A549 (cell line): ENCODE measurements around the gene PCNX1. TPM values are rescaled to one million over a fixed set of nuclear protein-coding genes. Genes with fewer than 3 reads are reported as not detected.
A peak's percentile ranks its signal among the peaks of the same experiment; 100 is the strongest.

ENCODE experiments used
- ATAC-seq, 2 experiments: fragments of 200-7000 bp in 1 of 2; fragments of >200 bp in 1 of 2; cut with Nextera tagmentation in 1 of 2; cut with Tn5 transposase in 1 of 2; 3 replicates each; pipeline versions ENCODE4 v1.8.0 to v1.9.1; 2018 to 2020; ENCODE audit warnings: mild to moderate bottlenecking in 1 of 2, moderate library complexity in 1 of 2
- CTCF ChIA-PET: fragments of 300-600 bp; sonication (Branson Sonifier 250); formaldehyde crosslinking; extraction: SDS; loops from one replicate; lab custom pipeline; 2021; ENCODE audit warnings: antibody characterized with exemption, inconsistent platforms; lab: Yijun Ruan, JAX
- POLR2A ChIA-PET: fragments of 350-600 bp; formaldehyde crosslinking; extraction: SDS; loops from one replicate; lab custom pipeline; 2021; ENCODE audit warnings: antibody characterized with exemption, inconsistent platforms; lab: Yijun Ruan, JAX
- DNase-seq, 2 experiments: peaks; one replicate each; pipeline versions ENCODE4 v3.0.0 to v3.0.0-alpha.2; 2011 to 2016; ENCODE audit warnings: low read depth in 1 of 2, low spot score in 1 of 2
- FAIRE-seq: peaks from 2 replicates; lab custom pipeline; 2011; peaks lifted over from hg19 to GRCh38; lab: Jason Lieb, UNC
- H3K27ac ChIP-seq, 2 experiments: fragments of >200 bp; sonication (Bioruptor Twin); formaldehyde crosslinking; 3 replicates each; pipeline ENCODE4 v1.5.1; 2016 to 2017
- H3K4me1 ChIP-seq: fragments of >200 bp; sonication (Bioruptor Twin); formaldehyde crosslinking; 3 replicates; pipeline ENCODE4 v1.6.1; 2016
- H3K4me2 ChIP-seq: fragments of >200 bp; sonication (Bioruptor Twin); formaldehyde crosslinking; 3 replicates; pipeline ENCODE4 v1.6.1; 2016
- H3K4me3 ChIP-seq: fragments of >200 bp; sonication (Bioruptor Twin); formaldehyde crosslinking; 3 replicates; pipeline ENCODE4 v1.5.1; 2016
- H3K9me3 ChIP-seq: fragments of >200 bp; sonication (Bioruptor Twin); formaldehyde crosslinking; 3 replicates; pipeline ENCODE4 v1.6.1; 2016
- ATOH8 ChIP-seq: fragments of 250-450 bp; sonication (Bioruptor Pico); IDR thresholded peaks from 2 replicates; pipeline ENCODE4 v1.5.0; 2020; ENCODE audit warnings: low read depth, mild to moderate bottlenecking, moderate library complexity
- BHLHE40 ChIP-seq: IDR thresholded peaks from 2 replicates; pipeline ENCODE4 v1.6.1; 2012; ENCODE audit warnings: low read depth, low read length, inconsistent platforms
- CHD4 ChIP-seq: fragments of 200-600 bp; sonication (generic); IDR thresholded peaks from 2 replicates; pipeline ENCODE4 v1.6.1; 2016; ENCODE audit warnings: antibody characterized with exemption, mild to moderate bottlenecking, borderline replicate concordance
- CTCF ChIP-seq: fragments of >200 bp; sonication (Bioruptor Twin); formaldehyde crosslinking; IDR thresholded peaks from 3 replicates; pipeline ENCODE4 v1.5.1; 2016
- E2F6 ChIP-seq: IDR thresholded peaks from 2 replicates; pipeline ENCODE4 v1.6.1; 2012; ENCODE audit warnings: low read depth, borderline replicate concordance
- EHF ChIP-seq: fragments of 250-450 bp; sonication (Bioruptor Pico); IDR thresholded peaks from 2 replicates; pipeline ENCODE4 v1.5.0; 2020; ENCODE audit warnings: mild to moderate bottlenecking
- EHMT2 ChIP-seq: fragments of 200-600 bp; sonication (generic); IDR thresholded peaks from 2 replicates; pipeline ENCODE4 v1.6.1; 2016; ENCODE audit warnings: antibody characterized with exemption, low read depth, mild to moderate bottlenecking, moderate library complexity
- ELK1 ChIP-seq: fragments of 150-350 bp; IDR thresholded peaks from 2 replicates; pipeline ENCODE4 v1.6.1; 2014; ENCODE audit warnings: low read depth, mild to moderate bottlenecking, low read length
- GATA3 ChIP-seq: IDR thresholded peaks from 2 replicates; pipeline ENCODE4 v1.6.1; 2012; ENCODE audit warnings: borderline replicate concordance
- HES2 ChIP-seq: fragments of >200 bp; sonication (Bioruptor Twin); formaldehyde crosslinking; IDR thresholded peaks from 2 replicates; pipeline ENCODE4 v1.6.1; 2016
- HOXB13 ChIP-seq: fragments of 250-450 bp; sonication (Bioruptor Pico); IDR thresholded peaks from 2 replicates; pipeline ENCODE4 v1.5.0; 2020; ENCODE audit warnings: low read depth, mild to moderate bottlenecking, moderate library complexity
- MAFK ChIP-seq: fragments of 450-650 bp; IDR thresholded peaks from 2 replicates; pipeline ENCODE4 v1.6.1; 2014; ENCODE audit not compliant: partially characterized antibody
- MAX ChIP-seq: IDR thresholded peaks from 2 replicates; pipeline ENCODE4 v1.6.1; 2012
- MAZ ChIP-seq: fragments of 150-350 bp; IDR thresholded peaks from 2 replicates; pipeline ENCODE4 v1.6.1; 2014; ENCODE audit warnings: antibody characterized with exemption, low read depth, low read length, borderline replicate concordance
- MYC ChIP-seq: IDR thresholded peaks from 2 replicates; pipeline ENCODE4 v1.6.1; 2012; ENCODE audit warnings: mild to moderate bottlenecking, inconsistent platforms, low read length, improper control_type of control experiment, borderline replicate concordance
- NR3C1 ChIP-seq: fragments of >200 bp; sonication (Bioruptor Twin); formaldehyde crosslinking; IDR thresholded peaks from 3 replicates; pipeline ENCODE4 v1.6.1; 2017
- SMC3 ChIP-seq: fragments of >200 bp; sonication (Bioruptor Twin); formaldehyde crosslinking; IDR thresholded peaks from 3 replicates; pipeline ENCODE4 v1.6.1; 2018; ENCODE audit warnings: inconsistent platforms
- TFCP2L1 ChIP-seq: fragments of 250-450 bp; sonication (Bioruptor Pico); IDR thresholded peaks from 2 replicates; pipeline ENCODE4 v1.5.0; 2021; ENCODE audit warnings: mild to moderate bottlenecking
- USF2 ChIP-seq: fragments of 450-650 bp; IDR thresholded peaks from 2 replicates; pipeline ENCODE4 v1.6.1; 2014; ENCODE audit warnings: antibody characterized with exemption
- ZC3H11A ChIP-seq: fragments of 450-650 bp; IDR thresholded peaks from 2 replicates; pipeline ENCODE4 v1.6.1; 2014; ENCODE audit warnings: antibody characterized with exemption, mild to moderate bottlenecking
- ZNF302 ChIP-seq: fragments of 250-450 bp; sonication (Bioruptor Pico); IDR thresholded peaks from 2 replicates; pipeline ENCODE4 v1.9.0; 2021; ENCODE audit warnings: inconsistent platforms, mild to moderate bottlenecking, moderate library complexity
- ZSCAN20 ChIP-seq: fragments of 250-450 bp; sonication (Bioruptor Pico); IDR thresholded peaks from 2 replicates; pipeline ENCODE4 v1.8.0; 2022; ENCODE audit warnings: mild to moderate bottlenecking, moderate library complexity
- WGBS: methylation state at CpG from one replicate; pipeline ENCODE4 v1.1.6; 2017; ENCODE audit errors: missing lambda C conversion rate; 5-methylcytosine and 5-hydroxymethylcytosine counted together
- polyA plus RNA-seq, 4 experiments: library from polyadenylated mRNA; depleted of rRNA in 3 of 4; stranded (reverse); fragments of >200 nt; fragmentation: RNase III in 1 of 4; extraction: RNeasy Plus Mini Kit Qiagen cat#74134 plus additional on column Dnase treatment in 1 of 4; gene quantifications; 2 replicates in 3 of 4; 3 replicates in 1 of 4; pipeline ENCODE4 v1.2.3, GENCODE V29; 2011 to 2017

Gene PCNX1
- polyA plus RNA-seq, 2 of the 4 experiments (the other 2 are of a cell fraction): 10.4 to 45.0 TPM

GRCh38 chr14:70993931-70994330 is 86.7 kb downstream of the PCNX1 start:
- DNase-seq (no peak), ATAC-seq (no peak), FAIRE-seq (no peak)
- no peaks in the 10 kb centered on the region for H3K9me3 ChIP-seq
- ChIA-PET POLR2A (no interaction called here), CTCF (no interaction called here)
- peaks cover 12% of the 10 kb centered on the region; the same call in 2 of the 3 replicates for H3K4me1 ChIP-seq
- no peak overlapping the region for H3K27ac ChIP-seq
- H3K4me3 ChIP-seq: no peak overlapping the region
- TF ChIP-seq EHF (CRISPR knock-in tag) (no peak), GATA3 (no peak), EHMT2 (no peak), MAFK (no peak), BHLHE40 (no peak), CHD4 (no peak), NR3C1 (no peak)
- H3K4me2 ChIP-seq: no peak overlapping the region

GRCh38 chr14:70995211-70995610 is 88.0 kb downstream of the PCNX1 start:
- CTCF ChIA-PET: no interaction called here

GRCh38 chr14:70995671-70996070 is 88.4 kb downstream of the PCNX1 start:
- ATAC-seq (peak; percentile 89 to 94), DNase-seq (peak; percentile 10 to 76), FAIRE-seq (no peak)
- no peak for TF ChIP-seq MAZ
- no peak for TF ChIP-seq SMC3
- no peak for TF ChIP-seq HOXB13 (CRISPR knock-in tag)
- TF ChIP-seq USF2: peak; percentile 51
- no peak overlapping the region for H3K27ac ChIP-seq
- H3K9me3 ChIP-seq: no peaks in the 10 kb centered on the region
- ChIA-PET POLR2A (no interaction called here), CTCF (no interaction called here)
- peak overlapping the region; percentile 26; the same call in 2 of the 3 replicates for H3K4me2 ChIP-seq
- 67% methylated on average over 3 of the region's 3 CpGs for WGBS
- peaks cover 12% of the 10 kb centered on the region; the same call in 2 of the 3 replicates for H3K4me1 ChIP-seq
- no peak overlapping the region for H3K4me3 ChIP-seq

More at GRCh38 chr14:70995211-70995610, 88.0 kb downstream of the PCNX1 start:
- peak overlapping the region; percentile 26; the same call in 2 of the 3 replicates for H3K4me2 ChIP-seq
- no peak for ATAC-seq
- H3K4me1 ChIP-seq: peaks cover 12% of the 10 kb centered on the region; the same call in 2 of the 3 replicates
- H3K9me3 ChIP-seq: no peaks in the 10 kb centered on the region
- no peak overlapping the region for H3K4me3 ChIP-seq
- no peak for FAIRE-seq
- POLR2A ChIA-PET: no interaction called here
- no peak for DNase-seq
- 82% methylated on average over 1 of the region's 1 CpG for WGBS
- H3K27ac ChIP-seq: no peak overlapping the region
- TF ChIP-seq MYC: no peak
- no peak for TF ChIP-seq ZNF302 (CRISPR knock-in tag)
- no peak for TF ChIP-seq ZSCAN20 (CRISPR knock-in tag)
- no peak for TF ChIP-seq E2F6
- TF ChIP-seq NR3C1: no peak
- TF ChIP-seq ATOH8: no peak

- no peak for ATAC-seq
- Histone ChIP-seq H3K4me3 (no peak overlapping the region), H3K27ac (no peak overlapping the region), H3K9me3 (no peaks in the 10 kb centered on the region), H3K4me1 (peaks cover 12% of the 10 kb centered on the region; the same call in 2 of the 3 replicates), H3K4me2 (no peak overlapping the region)
- FAIRE-seq: no peak
- no peak for DNase-seq
- POLR2A ChIA-PET: no interaction called here
- 94% methylated on average over 1 of the region's 1 CpG for WGBS
- CTCF ChIA-PET: interaction anchor here (1.1 to 1.3 kb wide), 2 partner anchors 27 to 92 kb away, joined by 3 to 4 read pairs; partner anchors contain the start of gene PCNX1
- no peak for TF ChIP-seq TFCP2L1
- TF ChIP-seq HOXB13 (CRISPR knock-in tag): no peak
- no peak for TF ChIP-seq CHD4
- no peak for TF ChIP-seq E2F6
- TF ChIP-seq CTCF: no peak
- no peak for TF ChIP-seq ELK1
- TF ChIP-seq ZC3H11A: no peak
- TF ChIP-seq MAX: no peak
- TF ChIP-seq HES2: no peak
Measured at GRCh38 chr14:70999117-70999516, 91.9 kb downstream of the PCNX1 start.
